Activated CD8-positive, alpha-beta memory T cell treated with anti-CD3 and anti-CD28 coated beads, Interleukin-2, amount 10 ng/mL, durations not matched to agents 7 days and 5 days (primary cell): ENCODE measurements around the gene DYNC2I2. TPM values are rescaled to one million over a fixed set of nuclear protein-coding genes. Genes with fewer than 3 reads are reported as not detected.
"Not testable (repeated sequence)": the region's sequence is repeated elsewhere in the genome, so short reads cannot be mapped to it uniquely, and the experiment has no call there.

ENCODE experiments used
- ATAC-seq: fragments of 150-1000 bp; cut with Tn5 transposase; one replicate; pipeline ENCODE4 v1.10.0; 2021; ENCODE audit warnings: moderate library complexity
- CTCF ChIA-PET: fragments of 350-600 bp; sonication (Branson Sonifier 250); formaldehyde crosslinking; loops from one replicate; lab custom pipeline; 2021; ENCODE audit warnings: antibody characterized with exemption; lab: Charles Lee
- DNase-seq: peaks from one replicate; pipeline ENCODE4 v3.0.0-alpha.2; 2020
- H3K27ac Mint-ChIP-seq: one replicate; pipeline ENCODE4 v1.8.0; 2021; ENCODE audit warnings: mild to moderate bottlenecking, mixed read lengths
- H3K27me3 Mint-ChIP-seq: one replicate; pipeline ENCODE4 v1.8.0; 2021; ENCODE audit warnings: mixed read lengths
- H3K36me3 Mint-ChIP-seq: one replicate; pipeline ENCODE4 v1.8.0; 2021; ENCODE audit warnings: mild to moderate bottlenecking, mixed read lengths
- H3K4me1 Mint-ChIP-seq: one replicate; pipeline ENCODE4 v1.8.0; 2021; ENCODE audit warnings: mixed read lengths
- H3K4me3 Mint-ChIP-seq: one replicate; pipeline ENCODE4 v1.8.0; 2021; ENCODE audit warnings: mild to moderate bottlenecking, moderate library complexity, mixed read lengths
- H3K9me3 Mint-ChIP-seq: one replicate; pipeline ENCODE4 v1.8.0; 2022; ENCODE audit warnings: low read depth, mixed read lengths
- total RNA-seq, 2 experiments: library from RNA; stranded (reverse); gene quantifications; one replicate each; pipeline ENCODE4 v1.2.3, GENCODE V29; 2021

Gene DYNC2I2
- total RNA-seq, 2 experiments from 2014 or later, result 52.5 to 67.8 TPM

DNA sequence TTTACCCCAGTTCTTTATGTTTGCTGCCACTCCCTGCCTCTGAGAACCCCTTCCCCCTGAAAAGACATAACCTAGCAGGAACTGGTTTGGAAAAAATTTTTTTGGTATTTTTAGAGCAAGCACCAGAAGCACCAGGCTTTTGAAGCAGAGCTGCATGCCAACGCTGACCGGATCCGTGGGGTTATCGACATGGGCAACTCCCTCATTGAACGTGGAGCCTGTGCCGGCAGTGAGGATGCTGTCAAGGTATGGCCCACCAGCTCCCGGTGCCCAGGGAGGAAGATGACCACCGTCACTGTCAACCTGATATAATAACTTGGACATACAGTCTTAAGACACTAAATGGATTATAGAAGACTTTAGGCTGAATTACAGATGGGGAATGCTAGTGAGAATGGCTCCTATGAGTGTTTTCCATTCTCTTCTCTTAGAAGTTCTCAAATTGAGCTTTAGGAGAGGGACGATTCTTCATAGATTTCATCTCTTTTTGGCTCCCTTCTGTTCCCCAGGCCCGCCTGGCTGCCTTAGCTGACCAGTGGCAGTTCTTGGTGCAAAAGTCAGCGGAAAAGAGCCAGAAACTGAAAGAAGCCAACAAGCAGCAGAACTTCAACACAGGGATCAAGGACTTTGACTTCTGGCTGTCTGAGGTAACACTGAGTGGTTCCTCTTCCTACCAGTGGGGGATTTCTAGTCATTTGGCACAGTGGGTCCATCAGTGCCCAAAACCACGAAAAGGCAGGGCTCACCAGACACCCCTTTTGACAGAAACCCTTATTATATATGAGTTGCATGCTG, 44.9 kb downstream of the DYNC2I2 start:
- Mint-ChIP-seq H3K4me1 (no peaks in the 10 kb centered on the region), H3K9me3 (no peaks in the 10 kb centered on the region), H3K4me3 (no peak overlapping the region), H3K36me3 (peaks cover 61% of the 10 kb centered on the region), H3K27me3 (no peaks in the 10 kb centered on the region), H3K27ac (no peak overlapping the region)
- no peak for ATAC-seq
- CTCF ChIA-PET, result interaction anchor here (1.5 kb wide), 1 partner anchor 14 kb away, joined by 3 read pairs; no protein-coding TSS in a partner anchor
- DNase-seq, result no peak

DNA sequence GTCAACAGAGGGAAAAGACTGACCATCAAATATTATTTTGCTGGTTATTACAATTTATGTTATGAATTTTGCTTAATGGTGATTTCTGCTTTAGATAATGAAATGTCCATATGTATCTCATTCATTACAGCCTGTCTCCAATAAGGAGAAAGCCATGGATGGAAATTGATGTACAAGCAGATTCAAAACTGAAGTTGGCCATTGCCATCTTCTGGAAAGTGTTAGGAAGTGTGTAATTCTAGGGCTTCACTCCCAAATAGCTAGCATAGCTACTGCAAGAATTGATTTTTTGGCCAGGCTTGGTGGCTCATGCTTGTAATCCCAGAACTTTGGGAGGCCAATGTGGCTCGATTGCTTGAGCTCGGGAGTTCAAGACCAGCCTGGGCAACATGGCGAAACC, 45.8 kb downstream of the DYNC2I2 start:
- no peak overlapping the region for H3K4me3 Mint-ChIP-seq
- no peak overlapping the region for H3K27ac Mint-ChIP-seq
- CTCF ChIA-PET, result interaction anchor here (1.5 kb wide), 1 partner anchor 13 kb away, joined by 3 read pairs; no protein-coding TSS in a partner anchor
- H3K9me3 Mint-ChIP-seq, result no peaks in the 10 kb centered on the region
- ATAC-seq (no peak), DNase-seq (no peak)
- H3K36me3 Mint-ChIP-seq, result peaks cover 59% of the 10 kb centered on the region
- H3K27me3 Mint-ChIP-seq, result no peaks in the 10 kb centered on the region
- no peaks in the 10 kb centered on the region for H3K4me1 Mint-ChIP-seq

GRCh38 chr9:128607642-128608350, 48.9 kb downstream of the DYNC2I2 start:
- Mint-ChIP-seq H3K36me3 (peaks cover 55% of the 10 kb centered on the region), H3K4me1 (no peaks in the 10 kb centered on the region), H3K4me3 (no peak overlapping the region), H3K27me3 (no peaks in the 10 kb centered on the region), H3K27ac (no peak overlapping the region), H3K9me3 (no peaks in the 10 kb centered on the region)
- CTCF ChIA-PET, result interaction anchor here (1.4 to 2.2 kb wide), 2 partner anchors 10 to 21 kb away, joined by 3 to 6 read pairs; no protein-coding TSS in a partner anchor
- DNase-seq (no peak), ATAC-seq (no peak)

DNA sequence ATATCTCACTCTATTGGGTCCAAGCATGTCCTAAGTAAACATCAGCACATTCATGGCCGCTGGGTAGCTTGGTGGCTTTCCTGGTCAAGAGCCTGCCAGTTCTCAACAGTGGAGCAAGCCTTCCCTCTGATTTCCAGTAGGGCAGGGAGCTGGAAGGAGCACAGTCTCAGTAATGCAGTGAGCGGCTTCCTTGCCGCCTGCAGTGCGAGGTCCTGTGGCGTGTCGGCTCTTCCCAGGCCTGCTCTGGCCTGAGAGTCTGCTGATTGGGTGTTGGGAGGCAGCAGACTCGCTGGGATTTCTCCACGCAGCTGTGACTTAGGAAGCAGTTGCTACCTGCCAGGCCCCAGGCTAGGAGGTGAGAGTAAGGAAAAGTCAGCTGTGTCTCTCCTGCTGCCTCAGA, 53.0 kb downstream of the DYNC2I2 start:
- no peaks in the 10 kb centered on the region for H3K9me3 Mint-ChIP-seq
- H3K27ac Mint-ChIP-seq, result no peak overlapping the region
- CTCF ChIA-PET, result interaction anchor here (0.5 kb wide), 1 partner anchor 301 kb away, joined by 3 read pairs; no protein-coding TSS in a partner anchor
- H3K4me3 Mint-ChIP-seq, result no peak overlapping the region
- ATAC-seq, result no peak
- DNase-seq, result no peak
- H3K27me3 Mint-ChIP-seq, result no peaks in the 10 kb centered on the region
- H3K36me3 Mint-ChIP-seq, result peaks cover 48% of the 10 kb centered on the region
- H3K4me1 Mint-ChIP-seq, result peaks cover 8% of the 10 kb centered on the region

DNA sequence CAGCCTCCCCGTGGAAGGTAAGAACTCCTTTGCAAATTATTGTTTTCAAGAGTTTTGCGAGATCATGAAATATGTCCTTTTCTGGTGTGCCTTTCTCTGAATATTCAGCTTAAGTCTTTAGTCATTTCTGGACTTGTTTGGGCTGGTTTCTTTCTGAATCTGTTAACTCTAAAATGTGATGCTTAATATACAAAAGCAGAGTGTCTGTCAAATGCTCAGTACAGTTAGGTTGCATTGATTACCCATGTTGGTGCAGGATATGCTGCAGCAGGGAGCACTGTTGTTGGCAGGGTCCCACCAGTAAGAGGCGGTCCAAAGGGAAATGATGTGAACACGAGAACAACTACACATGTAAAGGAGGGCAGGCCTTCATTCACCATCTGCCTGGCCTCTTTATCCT, 56.5 kb downstream of the DYNC2I2 start:
- no peaks in the 10 kb centered on the region for H3K27me3 Mint-ChIP-seq
- H3K9me3 Mint-ChIP-seq, result no peaks in the 10 kb centered on the region
- peaks cover 49% of the 10 kb centered on the region for H3K36me3 Mint-ChIP-seq
- CTCF ChIA-PET, result no interaction called here
- ATAC-seq (no peak), DNase-seq (no peak)
- peaks cover 8% of the 10 kb centered on the region for H3K4me1 Mint-ChIP-seq
- H3K27ac Mint-ChIP-seq, result peak overlapping the region; percentile 68
- H3K4me3 Mint-ChIP-seq, result no peak overlapping the region

- H3K27ac Mint-ChIP-seq, result no peak overlapping the region
- ATAC-seq (no peak), DNase-seq (no peak)
- CTCF ChIA-PET, result no interaction called here
- H3K4me1 Mint-ChIP-seq, result peaks cover 8% of the 10 kb centered on the region
- H3K9me3 Mint-ChIP-seq, result no peaks in the 10 kb centered on the region
- peaks cover 62% of the 10 kb centered on the region for H3K36me3 Mint-ChIP-seq
- no peak overlapping the region for H3K4me3 Mint-ChIP-seq
- H3K27me3 Mint-ChIP-seq, result no peaks in the 10 kb centered on the region
Observed at GRCh38 chr9:128595471-128595870, 61.2 kb downstream of the DYNC2I2 start.

DNA sequence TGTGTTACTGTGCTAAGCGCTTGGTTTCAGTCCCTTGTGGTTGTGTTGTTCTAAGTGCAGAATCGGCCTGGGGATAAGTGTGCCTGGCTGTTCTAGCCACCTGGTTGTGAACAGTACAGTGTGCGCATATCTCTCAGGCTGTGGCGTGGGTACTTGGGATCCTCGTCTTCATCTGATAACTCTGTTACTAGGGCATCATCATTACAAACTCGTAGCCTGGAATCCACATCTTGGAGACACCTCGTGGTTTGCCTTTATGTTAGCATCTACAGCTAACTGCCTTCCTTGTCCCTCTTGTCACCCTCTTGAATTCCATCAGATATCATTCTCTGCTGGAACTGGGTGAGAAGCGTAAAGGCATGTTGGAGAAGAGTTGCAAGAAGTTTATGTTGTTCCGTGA, 62.8 kb downstream of the DYNC2I2 start:
- Mint-ChIP-seq H3K36me3 (peaks cover 59% of the 10 kb centered on the region), H3K27ac (no peak overlapping the region), H3K4me3 (no peak overlapping the region), H3K27me3 (no peaks in the 10 kb centered on the region), H3K9me3 (no peaks in the 10 kb centered on the region), H3K4me1 (no peaks in the 10 kb centered on the region)
- ATAC-seq (no peak), DNase-seq (no peak)
- CTCF ChIA-PET, result interaction anchor here (1.2 kb wide), 1 partner anchor 108 kb away, joined by 3 read pairs; the partner anchor contains the start of gene PKN3

DNA sequence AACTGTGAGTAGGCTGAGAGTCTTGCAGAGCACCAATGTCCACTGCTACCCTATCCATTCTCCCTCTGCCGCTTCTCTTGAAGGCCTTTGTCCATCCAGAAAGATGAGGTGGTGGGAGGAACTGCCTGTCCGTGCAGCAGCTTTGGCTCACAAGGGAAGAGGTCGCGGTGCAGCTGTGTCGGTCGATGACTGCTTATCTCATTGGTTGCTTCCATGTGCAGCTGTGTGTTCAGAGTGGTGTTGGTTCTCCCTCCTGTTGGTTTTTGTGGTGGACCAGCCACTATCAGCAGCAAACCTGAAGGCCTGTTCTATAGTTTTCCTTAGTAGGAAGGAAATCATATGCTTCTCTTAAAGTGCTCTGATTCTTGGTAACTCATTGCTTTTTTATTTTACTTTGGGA, 63.6 kb downstream of the DYNC2I2 start:
- no peak for ATAC-seq
- no peak for DNase-seq
- H3K36me3 Mint-ChIP-seq, result peaks cover 58% of the 10 kb centered on the region
- H3K27ac Mint-ChIP-seq, result no peak overlapping the region
- CTCF ChIA-PET, result no interaction called here
- no peaks in the 10 kb centered on the region for H3K9me3 Mint-ChIP-seq
- H3K27me3 Mint-ChIP-seq, result no peaks in the 10 kb centered on the region
- H3K4me3 Mint-ChIP-seq, result no peak overlapping the region
- peaks cover 2% of the 10 kb centered on the region for H3K4me1 Mint-ChIP-seq

DNA sequence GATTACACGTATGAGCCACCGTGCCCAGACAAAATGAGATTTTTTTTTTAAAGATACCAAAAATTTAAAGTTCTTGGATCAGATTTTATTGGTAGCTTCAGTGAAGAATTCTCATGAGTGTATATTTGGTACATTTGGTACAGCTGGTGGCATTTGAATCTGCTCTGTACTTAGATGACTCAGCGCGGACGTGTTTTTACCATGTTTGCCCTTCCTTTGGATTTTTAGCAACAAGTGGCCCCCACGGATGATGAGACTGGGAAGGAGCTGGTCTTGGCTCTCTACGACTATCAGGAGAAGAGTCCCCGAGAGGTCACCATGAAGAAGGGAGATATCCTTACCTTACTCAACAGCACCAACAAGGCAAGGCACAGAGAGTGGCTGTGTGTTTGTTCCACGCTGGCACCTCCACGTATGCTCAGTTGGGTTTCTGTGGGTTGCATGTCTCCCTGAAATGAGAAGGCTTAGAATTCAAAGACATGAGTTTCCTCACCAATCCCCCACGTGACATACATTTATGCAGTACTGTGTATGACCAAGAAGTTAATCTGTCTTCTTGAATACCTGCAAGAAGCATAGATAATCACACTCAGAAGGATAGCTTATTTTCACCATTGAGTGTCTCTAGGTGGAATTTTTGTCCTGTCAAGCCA, 67.9 kb downstream of the DYNC2I2 start:
- ATAC-seq, result no peak
- CTCF ChIA-PET, result interaction anchor here (0.6 to 1.1 kb wide), 3 partner anchors 83 to 342 kb away, joined by 3 to 4 read pairs (median 3); no protein-coding TSS in a partner anchor
- Mint-ChIP-seq H3K9me3 (no peaks in the 10 kb centered on the region), H3K36me3 (peaks cover 70% of the 10 kb centered on the region), H3K4me1 (peaks cover 12% of the 10 kb centered on the region), H3K4me3 (no peak overlapping the region), H3K27me3 (no peaks in the 10 kb centered on the region), H3K27ac (peak overlapping the region; percentile 65)
- no peak for DNase-seq

GRCh38 chr9:128587453-128587852, 69.2 kb downstream of the DYNC2I2 start:
- Mint-ChIP-seq H3K36me3 (peaks cover 69% of the 10 kb centered on the region), H3K27me3 (no peaks in the 10 kb centered on the region), H3K9me3 (no peaks in the 10 kb centered on the region), H3K4me1 (peaks cover 12% of the 10 kb centered on the region), H3K27ac (peak overlapping the region; percentile 68), H3K4me3 (no peak overlapping the region)
- DNase-seq, result peak; percentile 75
- peak; percentile 92 for ATAC-seq
- CTCF ChIA-PET, result interaction anchor here (1.0 to 1.4 kb wide), 4 partner anchors 9 to 225 kb away, joined by 3 to 5 read pairs (median 3); no protein-coding TSS in a partner anchor

DNA sequence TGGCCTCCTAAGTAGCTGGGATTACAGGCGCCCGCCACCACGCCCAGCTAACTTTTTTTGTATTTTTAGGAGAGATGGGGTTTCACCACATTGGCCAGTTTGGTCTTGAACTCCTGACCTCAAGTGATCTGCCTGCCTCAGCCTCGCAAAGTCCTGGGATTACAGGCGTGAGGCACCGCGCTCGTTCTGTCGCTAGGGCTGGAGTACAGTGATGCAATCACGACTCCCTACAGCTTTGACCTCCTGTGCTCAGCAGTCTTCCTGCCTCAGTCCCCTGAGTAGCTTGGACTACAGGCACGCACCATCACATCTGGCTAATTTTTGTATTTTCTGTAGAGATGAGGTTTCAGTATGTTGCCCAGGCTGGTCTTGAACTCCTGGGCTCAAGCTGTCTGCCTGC, 69.7 kb downstream of the DYNC2I2 start:
- H3K9me3 Mint-ChIP-seq, H3K27me3 Mint-ChIP-seq, DNase-seq, H3K4me3 Mint-ChIP-seq: not testable (repeated sequence)
- CTCF ChIA-PET, result interaction anchor here (1.0 to 1.4 kb wide), 4 partner anchors 8 to 224 kb away, joined by 3 to 5 read pairs (median 3); no protein-coding TSS in a partner anchor
- Mint-ChIP-seq H3K4me1 (peaks cover 12% of the 10 kb centered on the region), H3K36me3 (peaks cover 71% of the 10 kb centered on the region), H3K27ac (peak overlapping the region; percentile 68)
- ATAC-seq, result peak; percentile 14

- DNase-seq, ATAC-seq, H3K27me3 Mint-ChIP-seq, H3K4me3 Mint-ChIP-seq, H3K27ac Mint-ChIP-seq, H3K9me3 Mint-ChIP-seq, CTCF ChIA-PET: not testable (repeated sequence)
- Mint-ChIP-seq H3K4me1 (peaks cover 12% of the 10 kb centered on the region), H3K36me3 (peaks cover 74% of the 10 kb centered on the region)
Observed at GRCh38 chr9:128585155-128585554, 71.5 kb downstream of the DYNC2I2 start.
